Osteoblast (primary cell): Measurements from ENCODE around the gene SPINK1. TPM values are rescaled to one million over a fixed set of nuclear protein-coding genes. Genes with fewer than 3 reads are reported as not detected.

Source experiments
- DNase-seq: peaks from one replicate; pipeline ENCODE4 v3.0.0; 2011; ENCODE audit warnings: low spot score, mixed read lengths; ENCODE audit not compliant: insufficient read length; ENCODE audit errors: missing footprints
- H2AFZ ChIP-seq: 2 replicates; pipeline ENCODE4 v1.6.0; 2011; ENCODE audit warnings: mild to moderate bottlenecking, low read length
- H3K27ac ChIP-seq: 2 replicates; pipeline ENCODE4 v1.5.1; 2011; ENCODE audit warnings: mild to moderate bottlenecking, low read depth, low read length, moderate library complexity
- H3K27me3 ChIP-seq: 2 replicates; pipeline ENCODE4 v1.6.0; 2012; ENCODE audit warnings: mild to moderate bottlenecking, control low read depth, inconsistent platforms, low read length, moderate library complexity; ENCODE audit not compliant: insufficient read depth
- H3K36me3 ChIP-seq: 2 replicates; pipeline ENCODE4 v1.5.1; 2011; ENCODE audit warnings: mild to moderate bottlenecking, low read length, control low read depth, moderate library complexity; ENCODE audit not compliant: insufficient read depth
- H3K4me1 ChIP-seq: 2 replicates; pipeline ENCODE4 v1.5.1; 2011; ENCODE audit warnings: mild to moderate bottlenecking, low read length, control low read depth, moderate library complexity; ENCODE audit not compliant: insufficient read depth
- H3K4me2 ChIP-seq: 2 replicates; pipeline ENCODE4 v1.6.0; 2011; ENCODE audit warnings: mild to moderate bottlenecking, low read length; ENCODE audit not compliant: insufficient read depth
- H3K4me3 ChIP-seq: fragments of 200-600 bp; sonication (generic); 3 replicates; pipeline ENCODE4 v1.5.1; 2012; ENCODE audit warnings: mild to moderate bottlenecking, low read length, inconsistent platforms; ENCODE audit not compliant: insufficient read depth
- H3K79me2 ChIP-seq: 2 replicates; pipeline ENCODE4 v1.6.0; 2012; ENCODE audit warnings: mild to moderate bottlenecking, low read length, control low read depth, inconsistent platforms; ENCODE audit not compliant: insufficient read depth
- H3K9me3 ChIP-seq: 2 replicates; pipeline ENCODE4 v1.5.1; 2011; ENCODE audit warnings: low read depth, low read length, control low read depth
- H4K20me1 ChIP-seq: 2 replicates; pipeline ENCODE4 v1.6.0; 2012; ENCODE audit warnings: mild to moderate bottlenecking, low read length, control low read depth; ENCODE audit not compliant: insufficient read depth
- total RNA-seq: library from RNA; depleted of rRNA; stranded (reverse); fragments of >200 nt; gene quantifications from 2 replicates; pipeline ENCODE4 v1.2.3, GENCODE V29; 2012
- TF ChIP-seq, protein P1 (sequence below): IDR thresholded peaks from 2 replicates; pipeline ENCODE4 v1.5.1; 2011; ENCODE audit warnings: mild to moderate bottlenecking, low read depth, low read length, moderate library complexity; ENCODE audit errors: extremely low read depth

The SPINK1 gene
- total RNA-seq, 1 donor: not detected

DNA sequence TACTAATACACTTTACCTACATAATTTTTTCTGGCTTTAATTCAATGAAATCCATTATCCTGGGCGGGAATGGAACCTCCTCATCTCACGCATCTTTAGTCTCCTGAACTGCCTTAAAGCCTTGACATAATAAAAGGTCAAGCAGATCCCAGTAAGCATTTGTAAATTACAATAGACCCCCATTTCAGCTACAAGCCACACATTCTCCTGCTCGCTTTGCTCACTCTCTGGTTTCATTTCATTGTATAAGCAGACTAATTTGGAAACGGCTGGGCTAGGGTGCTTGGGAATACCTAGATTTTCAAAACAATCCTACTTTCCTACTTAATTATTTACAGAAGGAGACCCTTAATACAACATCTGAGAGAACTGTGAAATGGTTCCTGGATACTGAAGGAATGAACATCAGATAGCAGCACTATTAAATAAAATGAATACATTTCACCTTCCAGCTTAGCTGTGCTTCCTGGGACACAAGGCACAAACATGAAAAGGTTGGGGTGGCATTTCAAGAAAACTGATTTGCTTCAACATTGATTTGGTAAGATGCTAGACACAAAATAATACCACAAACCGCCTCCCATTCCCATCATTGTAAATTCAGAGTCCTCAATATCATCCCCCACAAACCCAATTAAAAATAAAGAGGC lies 50.4 kb downstream of the SPINK1 start:
- H3K4me3 ChIP-seq: no peak overlapping the region
- no peaks in the 10 kb centered on the region for H3K4me1 ChIP-seq
- no peaks in the 10 kb centered on the region for H3K27me3 ChIP-seq
- H3K79me2 ChIP-seq: no peaks in the 10 kb centered on the region
- H3K4me2 ChIP-seq: no peak overlapping the region
- no peak for DNase-seq
- H2AFZ ChIP-seq: no peak overlapping the region
- H4K20me1 ChIP-seq: no peaks in the 10 kb centered on the region
- no peak overlapping the region for H3K27ac ChIP-seq
- H3K36me3 ChIP-seq: no peaks in the 10 kb centered on the region
- H3K9me3 ChIP-seq: no peaks in the 10 kb centered on the region
- TF ChIP-seq, protein P1, sequence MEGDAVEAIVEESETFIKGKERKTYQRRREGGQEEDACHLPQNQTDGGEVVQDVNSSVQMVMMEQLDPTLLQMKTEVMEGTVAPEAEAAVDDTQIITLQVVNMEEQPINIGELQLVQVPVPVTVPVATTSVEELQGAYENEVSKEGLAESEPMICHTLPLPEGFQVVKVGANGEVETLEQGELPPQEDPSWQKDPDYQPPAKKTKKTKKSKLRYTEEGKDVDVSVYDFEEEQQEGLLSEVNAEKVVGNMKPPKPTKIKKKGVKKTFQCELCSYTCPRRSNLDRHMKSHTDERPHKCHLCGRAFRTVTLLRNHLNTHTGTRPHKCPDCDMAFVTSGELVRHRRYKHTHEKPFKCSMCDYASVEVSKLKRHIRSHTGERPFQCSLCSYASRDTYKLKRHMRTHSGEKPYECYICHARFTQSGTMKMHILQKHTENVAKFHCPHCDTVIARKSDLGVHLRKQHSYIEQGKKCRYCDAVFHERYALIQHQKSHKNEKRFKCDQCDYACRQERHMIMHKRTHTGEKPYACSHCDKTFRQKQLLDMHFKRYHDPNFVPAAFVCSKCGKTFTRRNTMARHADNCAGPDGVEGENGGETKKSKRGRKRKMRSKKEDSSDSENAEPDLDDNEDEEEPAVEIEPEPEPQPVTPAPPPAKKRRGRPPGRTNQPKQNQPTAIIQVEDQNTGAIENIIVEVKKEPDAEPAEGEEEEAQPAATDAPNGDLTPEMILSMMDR: no peak

DNA sequence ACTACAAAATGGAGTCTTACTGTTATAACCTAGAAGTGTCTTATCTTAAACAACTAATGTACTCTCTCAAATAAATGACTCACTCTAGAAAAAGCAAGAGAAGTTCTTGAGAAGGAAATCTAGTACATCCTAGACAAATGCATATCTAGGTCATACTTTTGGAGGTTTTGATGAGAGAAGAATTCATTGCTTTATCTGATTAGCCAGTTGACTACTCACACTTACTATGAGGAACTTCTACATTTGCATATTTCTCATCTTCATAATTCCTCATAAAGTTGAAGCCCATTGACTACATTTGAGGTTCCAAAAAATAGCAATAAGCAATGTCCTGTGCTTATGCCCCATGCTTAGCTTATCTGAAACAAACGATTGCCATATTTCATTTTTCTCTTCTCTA lies 51.8 kb downstream of the SPINK1 start:
- no peak for DNase-seq
- no peak overlapping the region for H2AFZ ChIP-seq
- H3K27me3 ChIP-seq: no peaks in the 10 kb centered on the region
- H3K4me2 ChIP-seq: no peak overlapping the region
- H3K27ac ChIP-seq: no peak overlapping the region
- TF ChIP-seq, protein P1: no peak
- no peaks in the 10 kb centered on the region for H3K36me3 ChIP-seq
- H3K9me3 ChIP-seq: no peaks in the 10 kb centered on the region
- H3K4me3 ChIP-seq: no peak overlapping the region
- no peaks in the 10 kb centered on the region for H3K79me2 ChIP-seq
- no peaks in the 10 kb centered on the region for H4K20me1 ChIP-seq
- H3K4me1 ChIP-seq: no peaks in the 10 kb centered on the region

DNA sequence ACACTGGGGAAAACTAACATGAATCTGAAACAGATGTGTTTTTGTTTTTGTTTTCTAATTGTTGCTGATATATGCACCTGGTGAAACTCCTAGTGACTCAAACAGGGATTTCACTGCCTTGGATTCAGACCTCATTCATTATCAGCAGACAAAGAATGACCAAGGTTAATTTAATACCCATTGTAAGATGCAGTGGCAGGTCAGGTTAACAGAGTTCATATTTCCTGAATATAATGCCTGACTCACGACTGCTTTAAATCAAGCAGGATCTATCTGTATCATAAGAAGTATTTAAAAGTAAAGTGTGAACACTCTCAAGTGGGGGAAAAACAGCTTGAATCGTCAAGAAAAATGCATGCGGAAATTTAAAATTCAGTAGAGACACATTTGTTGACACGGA lies 54.5 kb downstream of the SPINK1 start:
- Histone ChIP-seq H2AFZ (no peak overlapping the region), H3K4me3 (no peak overlapping the region), H3K4me1 (no peaks in the 10 kb centered on the region), H4K20me1 (no peaks in the 10 kb centered on the region), H3K79me2 (no peaks in the 10 kb centered on the region), H3K36me3 (no peaks in the 10 kb centered on the region), H3K4me2 (no peak overlapping the region), H3K27ac (no peak overlapping the region), H3K27me3 (no peaks in the 10 kb centered on the region), H3K9me3 (no peaks in the 10 kb centered on the region)
- TF ChIP-seq, protein P1: no peak
- no peak for DNase-seq

Other genes with a start within 250 kb of the SPINK1 start
- gene JAKMIP2, start 48.9 kb downstream of the SPINK1 start, total RNA-seq: 1.1 and 1.2 TPM in 2 replicates
- gene SCGB3A2, start 47.0 kb upstream of the SPINK1 start, total RNA-seq: not detected in 2 replicates
- not detected in 2 replicates for gene C5orf46, start 74.9 kb upstream of the SPINK1 start, total RNA-seq
- gene SPINK5, start 232.3 kb upstream of the SPINK1 start, total RNA-seq: not detected in 2 replicates